Measurements from ENCODE around the gene PSME4. TPM values are rescaled to one million over a fixed set of nuclear protein-coding genes. Genes with fewer than 3 reads are reported as not detected.

Gene PSME4
- total and polyA plus RNA-seq, 2 donors (not counting 1 experiment from before 2014, with no cell fraction given) = 34.5 to 61.9 TPM

- Mint-ChIP-seq H3K9me3 (ENCODE audit: insufficient read depth) (no peaks in the 10 kb centered on the region), H3K4me1 (peaks cover 22% of the 10 kb centered on the region), H3K4me3 (peak overlapping the region; percentile 52), H3K27me3 (no peaks in the 10 kb centered on the region), H3K27ac (peak overlapping the region; percentile 37)
- H3K27ac ChIP-seq (ENCODE audit: low read length in 2 of 2) = peak overlapping the region; percentile 65
- intact Hi-C loops (cut with micrococcal nuclease) = loop anchor here (10.0 kb wide), 1 partner anchor 50 kb away; no protein-coding TSS in a partner anchor
- peak overlapping the region; percentile 43 for H2AFZ ChIP-seq (ENCODE audit: insufficient read depth, low read depth, low read length, poor library complexity, severe bottlenecking)
- H3K27me3 ChIP-seq (replicated peaks in 1 of 4; ENCODE audit: control extremely low read depth in 1 of 4, control insufficient read depth in 3 of 4, insufficient read depth in 4 of 4, low read length in 3 of 4) = no peaks in the 10 kb centered on the region
- H3K9me3 ChIP-seq (ENCODE audit: control extremely low read depth in 1 of 3, control insufficient read depth in 2 of 3, insufficient read depth in 1 of 3, low read length in 2 of 3) = peaks cover 0 to 4% (median 0%) of the 10 kb centered on the region in 3 donors
- ChIA-PET CTCF (interaction anchor here (0.7 to 0.9 kb wide), 3 partner anchors 25 to 112 kb away, joined by 3 to 6 read pairs (median 5); no protein-coding TSS in a partner anchor), POLR2A (no interaction called here)
- TF ChIP-seq EZH2 (IDR thresholded peaks at IDR 0.05; ENCODE audit: borderline replicate concordance, insufficient read depth, low read depth, low read length, poor library complexity, severe bottlenecking) = no peak
- TF ChIP-seq, protein P1, sequence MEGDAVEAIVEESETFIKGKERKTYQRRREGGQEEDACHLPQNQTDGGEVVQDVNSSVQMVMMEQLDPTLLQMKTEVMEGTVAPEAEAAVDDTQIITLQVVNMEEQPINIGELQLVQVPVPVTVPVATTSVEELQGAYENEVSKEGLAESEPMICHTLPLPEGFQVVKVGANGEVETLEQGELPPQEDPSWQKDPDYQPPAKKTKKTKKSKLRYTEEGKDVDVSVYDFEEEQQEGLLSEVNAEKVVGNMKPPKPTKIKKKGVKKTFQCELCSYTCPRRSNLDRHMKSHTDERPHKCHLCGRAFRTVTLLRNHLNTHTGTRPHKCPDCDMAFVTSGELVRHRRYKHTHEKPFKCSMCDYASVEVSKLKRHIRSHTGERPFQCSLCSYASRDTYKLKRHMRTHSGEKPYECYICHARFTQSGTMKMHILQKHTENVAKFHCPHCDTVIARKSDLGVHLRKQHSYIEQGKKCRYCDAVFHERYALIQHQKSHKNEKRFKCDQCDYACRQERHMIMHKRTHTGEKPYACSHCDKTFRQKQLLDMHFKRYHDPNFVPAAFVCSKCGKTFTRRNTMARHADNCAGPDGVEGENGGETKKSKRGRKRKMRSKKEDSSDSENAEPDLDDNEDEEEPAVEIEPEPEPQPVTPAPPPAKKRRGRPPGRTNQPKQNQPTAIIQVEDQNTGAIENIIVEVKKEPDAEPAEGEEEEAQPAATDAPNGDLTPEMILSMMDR (IDR thresholded peaks at IDR 0.05) = no peak
- H3K9ac ChIP-seq (ENCODE audit: low read length) = peak overlapping the region; percentile 43
- H3K36me3 ChIP-seq (replicated peaks in 1 of 2; ENCODE audit: control extremely low read depth in 1 of 2, control insufficient read depth in 1 of 2, extremely low read depth in 1 of 2, insufficient read depth in 2 of 2, low read length in 1 of 2) = no peaks in the 10 kb centered on the region
- peak overlapping the region in 4 of 5 experiments; percentile 4 to 51 (median 28) for H3K4me3 ChIP-seq (ENCODE audit: control extremely low read depth in 1 of 5, extremely low read depth in 1 of 5, insufficient read depth in 1 of 5, low read depth in 2 of 5, low read length in 4 of 5)
- no peaks in the 10 kb centered on the region for H4K20me1 ChIP-seq (ENCODE audit: control insufficient read depth, insufficient read depth, low read length, poor library complexity, severe bottlenecking)
- 50% methylated on average over 2 of the region's 8 CpGs for WGBS (ENCODE audit: insufficient coverage)
- peaks cover 27% of the 10 kb centered on the region for H3K79me2 ChIP-seq (ENCODE audit: control insufficient read depth, insufficient read depth, low read length)
- DNase-seq (peak; percentile 54), ATAC-seq (ENCODE audit: low read depth) (peak; percentile 79)
- peaks cover 34 to 46% of the 10 kb centered on the region in 2 donors for H3K4me1 ChIP-seq (ENCODE audit: control insufficient read depth in 2 of 2, insufficient read depth in 2 of 2, low read length in 2 of 2)
- H3K4me2 ChIP-seq (replicated peaks; ENCODE audit: low read depth, low read length, poor library complexity, severe bottlenecking) = peak overlapping the region; percentile 59
Measured at GRCh38 chr2:53994818-53995808, 24.3 kb upstream of the PSME4 start.

DNA sequence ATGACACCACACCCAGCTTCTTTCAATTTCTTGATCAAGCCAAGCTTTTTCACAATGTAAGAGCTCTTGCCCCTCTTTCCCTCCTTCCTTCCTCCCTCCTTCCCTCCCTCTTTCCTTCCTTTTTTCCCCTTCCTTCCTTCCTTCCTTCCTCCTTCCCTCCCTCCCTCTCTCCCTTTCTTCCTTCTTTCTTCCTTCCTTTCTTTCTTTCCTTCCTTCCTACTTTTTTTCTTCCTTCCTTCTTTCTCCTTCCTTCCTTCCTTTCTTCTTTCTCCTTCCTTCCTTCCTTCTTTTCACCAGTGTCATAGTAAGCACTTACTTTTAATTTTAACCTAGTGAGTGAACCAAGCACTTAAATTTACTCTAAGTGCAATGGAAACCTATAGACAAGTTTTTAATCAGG, 21.2 kb upstream of the PSME4 start:
- no peak overlapping the region for H3K9ac ChIP-seq (ENCODE audit: low read length)
- H3K4me1 Mint-ChIP-seq = peaks cover 36% of the 10 kb centered on the region
- H4K20me1 ChIP-seq (ENCODE audit: control insufficient read depth, insufficient read depth, low read length, poor library complexity, severe bottlenecking) = no peaks in the 10 kb centered on the region
- CTCF ChIA-PET = no interaction called here
- no peaks in the 10 kb centered on the region for H3K27me3 ChIP-seq (replicated peaks in 1 of 4; ENCODE audit: control extremely low read depth in 1 of 4, control insufficient read depth in 3 of 4, insufficient read depth in 4 of 4, low read length in 3 of 4)
- DNase-seq (no peak), ATAC-seq (ENCODE audit: low read depth) (no peak)
- intact Hi-C loops (cut with micrococcal nuclease) = loop anchor here (10.0 kb wide), 1 partner anchor 47 kb away; no protein-coding TSS in a partner anchor
- no peak overlapping the region for H2AFZ ChIP-seq (ENCODE audit: insufficient read depth, low read depth, low read length, poor library complexity, severe bottlenecking)
- H3K27ac Mint-ChIP-seq = no peak overlapping the region
- H3K4me3 Mint-ChIP-seq = no peak overlapping the region
- peak overlapping the region in 1 of 2 donors; percentile 46 for H3K27ac ChIP-seq (ENCODE audit: low read length in 2 of 2)
- H3K4me1 ChIP-seq (ENCODE audit: control insufficient read depth in 2 of 2, insufficient read depth in 2 of 2, low read length in 2 of 2) = peaks cover 35 to 43% of the 10 kb centered on the region in 2 donors
- no peaks in the 10 kb centered on the region for H3K27me3 Mint-ChIP-seq
- peaks cover 0 to 4% (median 0%) of the 10 kb centered on the region in 3 donors for H3K9me3 ChIP-seq (ENCODE audit: control extremely low read depth in 1 of 3, control insufficient read depth in 2 of 3, insufficient read depth in 1 of 3, low read length in 2 of 3)
- H3K4me2 ChIP-seq (replicated peaks; ENCODE audit: low read depth, low read length, poor library complexity, severe bottlenecking) = no peak overlapping the region
- H3K79me2 ChIP-seq (ENCODE audit: control insufficient read depth, insufficient read depth, low read length) = peaks cover 43% of the 10 kb centered on the region
- POLR2A ChIA-PET = no interaction called here
- TF ChIP-seq EZH2 (IDR thresholded peaks at IDR 0.05; ENCODE audit: borderline replicate concordance, insufficient read depth, low read depth, low read length, poor library complexity, severe bottlenecking) = no peak
- TF ChIP-seq, protein P1 (IDR thresholded peaks at IDR 0.05) = no peak
- H3K9me3 Mint-ChIP-seq (ENCODE audit: insufficient read depth) = no peaks in the 10 kb centered on the region
- no peak overlapping the region for H3K4me3 ChIP-seq (ENCODE audit: control extremely low read depth in 1 of 5, extremely low read depth in 1 of 5, insufficient read depth in 1 of 5, low read depth in 2 of 5, low read length in 4 of 5)
- no peaks in the 10 kb centered on the region for H3K36me3 ChIP-seq (replicated peaks in 1 of 2; ENCODE audit: control extremely low read depth in 1 of 2, control insufficient read depth in 1 of 2, extremely low read depth in 1 of 2, insufficient read depth in 2 of 2, low read length in 1 of 2)
